ENCODE results near the gene ARAP1.

DNA sequence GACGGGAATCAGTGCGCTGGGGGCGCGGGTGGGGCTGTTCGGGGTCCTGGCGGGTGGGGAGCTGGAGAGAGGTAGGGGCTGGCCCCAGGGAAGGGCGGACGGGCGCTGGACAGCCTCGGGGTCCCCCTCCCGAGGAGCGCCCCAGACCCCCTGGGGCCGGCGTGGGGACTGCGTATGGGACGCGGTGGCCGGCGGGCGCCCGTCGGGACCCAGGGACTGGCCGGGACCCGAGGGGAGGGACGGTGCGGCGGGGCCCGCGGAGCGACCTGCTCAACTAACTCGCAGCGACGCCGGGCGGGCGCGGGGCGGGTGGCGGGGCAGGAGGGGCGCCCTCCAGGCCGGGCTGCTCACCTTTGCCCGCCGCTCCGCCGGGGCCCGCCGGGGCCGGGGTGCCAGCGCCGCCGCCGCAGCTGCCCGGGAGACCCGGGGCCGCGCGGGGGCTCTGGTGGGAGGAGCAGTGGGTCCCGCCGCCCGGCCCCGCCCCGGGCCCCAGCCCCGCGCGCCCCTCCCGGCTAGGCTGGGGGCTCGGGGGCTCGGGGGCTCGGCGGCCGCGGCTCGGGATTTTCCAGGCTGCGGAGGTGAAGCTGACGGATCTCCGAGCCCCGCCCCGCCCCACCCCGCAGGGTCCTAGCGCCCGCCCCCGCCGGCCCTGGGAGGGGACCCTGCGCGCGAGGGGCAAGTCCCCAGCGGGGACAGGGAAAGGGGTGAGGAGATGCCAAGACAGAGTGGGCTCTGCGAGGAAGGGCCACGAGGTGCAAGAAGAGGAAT is 29.3 kb upstream of the ARAP1 start:
- TF ChIP-seq, protein P1, sequence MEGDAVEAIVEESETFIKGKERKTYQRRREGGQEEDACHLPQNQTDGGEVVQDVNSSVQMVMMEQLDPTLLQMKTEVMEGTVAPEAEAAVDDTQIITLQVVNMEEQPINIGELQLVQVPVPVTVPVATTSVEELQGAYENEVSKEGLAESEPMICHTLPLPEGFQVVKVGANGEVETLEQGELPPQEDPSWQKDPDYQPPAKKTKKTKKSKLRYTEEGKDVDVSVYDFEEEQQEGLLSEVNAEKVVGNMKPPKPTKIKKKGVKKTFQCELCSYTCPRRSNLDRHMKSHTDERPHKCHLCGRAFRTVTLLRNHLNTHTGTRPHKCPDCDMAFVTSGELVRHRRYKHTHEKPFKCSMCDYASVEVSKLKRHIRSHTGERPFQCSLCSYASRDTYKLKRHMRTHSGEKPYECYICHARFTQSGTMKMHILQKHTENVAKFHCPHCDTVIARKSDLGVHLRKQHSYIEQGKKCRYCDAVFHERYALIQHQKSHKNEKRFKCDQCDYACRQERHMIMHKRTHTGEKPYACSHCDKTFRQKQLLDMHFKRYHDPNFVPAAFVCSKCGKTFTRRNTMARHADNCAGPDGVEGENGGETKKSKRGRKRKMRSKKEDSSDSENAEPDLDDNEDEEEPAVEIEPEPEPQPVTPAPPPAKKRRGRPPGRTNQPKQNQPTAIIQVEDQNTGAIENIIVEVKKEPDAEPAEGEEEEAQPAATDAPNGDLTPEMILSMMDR (IDR thresholded peaks at IDR 0.05): no peak
- no peak for TF ChIP-seq POLR2A (IDR thresholded peaks at IDR 0.05)
